Fibroblast of peridontal ligament (primary cell): ENCODE data around the gene SPIRE1.
"Not testable (repeated sequence)": the region's sequence is repeated elsewhere in the genome, so short reads cannot be mapped to it uniquely, and the experiment has no call there.

Experiments used
- DNase-seq: peaks from one replicate; pipeline ENCODE4 v3.0.0-alpha.2; 2010; ENCODE audit errors: extremely low read depth

SPIRE1 gene

GRCh38 chr18:12417687-12418086 lies 240.2 kb downstream of the SPIRE1 start:
- DNase-seq = no peak

- no peak for DNase-seq
Observed at GRCh38 chr18:12416098-12416729, 241.7 kb downstream of the SPIRE1 start.

- no peak for DNase-seq
Observed at GRCh38 chr18:12411456-12411855, 246.5 kb downstream of the SPIRE1 start.

GRCh38 chr18:12410747-12411146 lies 247.2 kb downstream of the SPIRE1 start:
- not testable (repeated sequence) for DNase-seq

GRCh38 chr18:12410081-12410481 lies 247.8 kb downstream of the SPIRE1 start:
- DNase-seq = no peak

GRCh38 chr18:12409469-12409868 lies 248.4 kb downstream of the SPIRE1 start:
- DNase-seq = no peak

- DNase-seq = peak; percentile 34
Observed at GRCh38 chr18:12408247-12408869, 249.5 kb downstream of the SPIRE1 start.

- no peak for DNase-seq
Observed at GRCh38 chr18:12406371-12407111, 251.4 kb downstream of the SPIRE1 start.

GRCh38 chr18:12405066-12405465 lies 252.8 kb downstream of the SPIRE1 start:
- DNase-seq = no peak

- DNase-seq = peak; percentile 94
Observed at GRCh38 chr18:12403601-12404506, 254.1 kb downstream of the SPIRE1 start.

GRCh38 chr18:12401881-12402280 lies 256.0 kb downstream of the SPIRE1 start:
- no peak for DNase-seq

GRCh38 chr18:12399231-12399630 lies 258.7 kb downstream of the SPIRE1 start:
- no peak for DNase-seq

- no peak for DNase-seq
Observed at GRCh38 chr18:12398625-12399024, 259.3 kb downstream of the SPIRE1 start.

- DNase-seq = no peak
Observed at GRCh38 chr18:12397793-12398192, 260.1 kb downstream of the SPIRE1 start.

GRCh38 chr18:12397254-12397653 lies 260.7 kb downstream of the SPIRE1 start:
- no peak for DNase-seq
